ENCODE data around the gene SLC16A4. TPM values are rescaled to one million over a fixed set of nuclear protein-coding genes. Genes with fewer than 3 reads are reported as not detected.

Gene SLC16A4
- total and polyA plus RNA-seq, 2 experiments from 2014 or later: 0.94 to 1.6 TPM

DNA sequence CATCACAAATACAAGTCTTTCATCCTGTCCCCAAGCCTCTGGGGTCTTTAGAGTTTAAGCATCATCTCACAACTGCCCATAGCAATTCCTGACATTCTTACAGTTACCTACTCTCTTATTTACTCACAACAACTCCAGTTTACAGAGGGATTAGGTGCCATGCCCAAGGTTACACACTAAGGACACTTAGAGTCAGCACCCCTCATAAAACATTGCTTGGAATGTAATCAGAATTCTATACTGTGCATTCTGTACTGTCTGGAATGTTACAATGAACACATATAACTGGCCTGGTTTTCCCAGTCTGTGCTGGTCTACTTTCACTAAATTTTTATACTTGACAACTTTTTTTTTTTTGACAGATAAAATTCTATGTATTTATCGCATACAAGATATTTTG, 66.2 kb downstream of the SLC16A4 start:
- Histone ChIP-seq H3K27me3 (ENCODE audit: insufficient read depth) (no peaks in the 10 kb centered on the region), H3K4me1 (ENCODE audit: insufficient read depth) (no peaks in the 10 kb centered on the region), H2AFZ (no peak overlapping the region), H3K4me2 (no peak overlapping the region), H3F3A (replicated peaks; ENCODE audit: low read depth) (no peaks in the 10 kb centered on the region), H4K20me1 (replicated peaks; ENCODE audit: insufficient read depth) (no peaks in the 10 kb centered on the region), H3K27ac (ENCODE audit: low read depth) (no peak overlapping the region), H3K36me3 (ENCODE audit: insufficient read depth) (no peaks in the 10 kb centered on the region), H3K4me3 (no peak overlapping the region), H3K9me2 (ENCODE audit: insufficient read depth) (no peaks in the 10 kb centered on the region), H3K79me2 (replicated peaks; ENCODE audit: insufficient read depth) (no peaks in the 10 kb centered on the region)
- Mint-ChIP-seq H3K27me3 (ENCODE audit: insufficient read depth, low read depth, poor library complexity) (no peaks in the 10 kb centered on the region), H3K27ac (no peak overlapping the region), H3K9me3 (no peaks in the 10 kb centered on the region), H3K36me3 (ENCODE audit: low read depth) (no peaks in the 10 kb centered on the region), H3K4me3 (no peak overlapping the region), H3K4me1 (peaks cover 5% of the 10 kb centered on the region; the same call in 2 of the 3 replicates)
- TF ChIP-seq ZNF331 (CRISPR knock-in tag; IDR thresholded peaks at IDR 0.05; ENCODE audit: low read depth) (no peak), STAT1 (IDR thresholded peaks at IDR 0.05; ENCODE audit: unreplicated experiment) (no peak), JUNB (IDR thresholded peaks at IDR 0.05; ENCODE audit: unreplicated experiment) (no peak), EZH2phosphoT487 (IDR thresholded peaks at IDR 0.05; ENCODE audit: unreplicated experiment) (no peak), NANOG (IDR thresholded peaks at IDR 0.05; ENCODE audit: borderline replicate concordance) (no peak), POLR2AphosphoS5 (IDR thresholded peaks at IDR 0.05; ENCODE audit: low read depth) (no peak), ZNF114 (CRISPR knock-in tag; IDR thresholded peaks at IDR 0.05) (no peak), ETS1 (IDR thresholded peaks at IDR 0.05) (no peak), CREB1 (CRISPR knock-in tag; IDR thresholded peaks at IDR 0.05; ENCODE audit: low read depth) (no peak), EZH2 (IDR thresholded peaks at IDR 0.05; ENCODE audit: low read depth, unreplicated experiment) (no peak), CTCF (conservative IDR thresholded peaks at IDR 0.05; ENCODE audit: low read depth in 2 of 2) (no peak)
- TF ChIP-seq, protein P1, sequence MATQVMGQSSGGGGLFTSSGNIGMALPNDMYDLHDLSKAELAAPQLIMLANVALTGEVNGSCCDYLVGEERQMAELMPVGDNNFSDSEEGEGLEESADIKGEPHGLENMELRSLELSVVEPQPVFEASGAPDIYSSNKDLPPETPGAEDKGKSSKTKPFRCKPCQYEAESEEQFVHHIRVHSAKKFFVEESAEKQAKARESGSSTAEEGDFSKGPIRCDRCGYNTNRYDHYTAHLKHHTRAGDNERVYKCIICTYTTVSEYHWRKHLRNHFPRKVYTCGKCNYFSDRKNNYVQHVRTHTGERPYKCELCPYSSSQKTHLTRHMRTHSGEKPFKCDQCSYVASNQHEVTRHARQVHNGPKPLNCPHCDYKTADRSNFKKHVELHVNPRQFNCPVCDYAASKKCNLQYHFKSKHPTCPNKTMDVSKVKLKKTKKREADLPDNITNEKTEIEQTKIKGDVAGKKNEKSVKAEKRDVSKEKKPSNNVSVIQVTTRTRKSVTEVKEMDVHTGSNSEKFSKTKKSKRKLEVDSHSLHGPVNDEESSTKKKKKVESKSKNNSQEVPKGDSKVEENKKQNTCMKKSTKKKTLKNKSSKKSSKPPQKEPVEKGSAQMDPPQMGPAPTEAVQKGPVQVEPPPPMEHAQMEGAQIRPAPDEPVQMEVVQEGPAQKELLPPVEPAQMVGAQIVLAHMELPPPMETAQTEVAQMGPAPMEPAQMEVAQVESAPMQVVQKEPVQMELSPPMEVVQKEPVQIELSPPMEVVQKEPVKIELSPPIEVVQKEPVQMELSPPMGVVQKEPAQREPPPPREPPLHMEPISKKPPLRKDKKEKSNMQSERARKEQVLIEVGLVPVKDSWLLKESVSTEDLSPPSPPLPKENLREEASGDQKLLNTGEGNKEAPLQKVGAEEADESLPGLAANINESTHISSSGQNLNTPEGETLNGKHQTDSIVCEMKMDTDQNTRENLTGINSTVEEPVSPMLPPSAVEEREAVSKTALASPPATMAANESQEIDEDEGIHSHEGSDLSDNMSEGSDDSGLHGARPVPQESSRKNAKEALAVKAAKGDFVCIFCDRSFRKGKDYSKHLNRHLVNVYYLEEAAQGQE (IDR thresholded peaks at IDR 0.05; ENCODE audit: unreplicated experiment): no peak
- TF ChIP-seq, protein P2, sequence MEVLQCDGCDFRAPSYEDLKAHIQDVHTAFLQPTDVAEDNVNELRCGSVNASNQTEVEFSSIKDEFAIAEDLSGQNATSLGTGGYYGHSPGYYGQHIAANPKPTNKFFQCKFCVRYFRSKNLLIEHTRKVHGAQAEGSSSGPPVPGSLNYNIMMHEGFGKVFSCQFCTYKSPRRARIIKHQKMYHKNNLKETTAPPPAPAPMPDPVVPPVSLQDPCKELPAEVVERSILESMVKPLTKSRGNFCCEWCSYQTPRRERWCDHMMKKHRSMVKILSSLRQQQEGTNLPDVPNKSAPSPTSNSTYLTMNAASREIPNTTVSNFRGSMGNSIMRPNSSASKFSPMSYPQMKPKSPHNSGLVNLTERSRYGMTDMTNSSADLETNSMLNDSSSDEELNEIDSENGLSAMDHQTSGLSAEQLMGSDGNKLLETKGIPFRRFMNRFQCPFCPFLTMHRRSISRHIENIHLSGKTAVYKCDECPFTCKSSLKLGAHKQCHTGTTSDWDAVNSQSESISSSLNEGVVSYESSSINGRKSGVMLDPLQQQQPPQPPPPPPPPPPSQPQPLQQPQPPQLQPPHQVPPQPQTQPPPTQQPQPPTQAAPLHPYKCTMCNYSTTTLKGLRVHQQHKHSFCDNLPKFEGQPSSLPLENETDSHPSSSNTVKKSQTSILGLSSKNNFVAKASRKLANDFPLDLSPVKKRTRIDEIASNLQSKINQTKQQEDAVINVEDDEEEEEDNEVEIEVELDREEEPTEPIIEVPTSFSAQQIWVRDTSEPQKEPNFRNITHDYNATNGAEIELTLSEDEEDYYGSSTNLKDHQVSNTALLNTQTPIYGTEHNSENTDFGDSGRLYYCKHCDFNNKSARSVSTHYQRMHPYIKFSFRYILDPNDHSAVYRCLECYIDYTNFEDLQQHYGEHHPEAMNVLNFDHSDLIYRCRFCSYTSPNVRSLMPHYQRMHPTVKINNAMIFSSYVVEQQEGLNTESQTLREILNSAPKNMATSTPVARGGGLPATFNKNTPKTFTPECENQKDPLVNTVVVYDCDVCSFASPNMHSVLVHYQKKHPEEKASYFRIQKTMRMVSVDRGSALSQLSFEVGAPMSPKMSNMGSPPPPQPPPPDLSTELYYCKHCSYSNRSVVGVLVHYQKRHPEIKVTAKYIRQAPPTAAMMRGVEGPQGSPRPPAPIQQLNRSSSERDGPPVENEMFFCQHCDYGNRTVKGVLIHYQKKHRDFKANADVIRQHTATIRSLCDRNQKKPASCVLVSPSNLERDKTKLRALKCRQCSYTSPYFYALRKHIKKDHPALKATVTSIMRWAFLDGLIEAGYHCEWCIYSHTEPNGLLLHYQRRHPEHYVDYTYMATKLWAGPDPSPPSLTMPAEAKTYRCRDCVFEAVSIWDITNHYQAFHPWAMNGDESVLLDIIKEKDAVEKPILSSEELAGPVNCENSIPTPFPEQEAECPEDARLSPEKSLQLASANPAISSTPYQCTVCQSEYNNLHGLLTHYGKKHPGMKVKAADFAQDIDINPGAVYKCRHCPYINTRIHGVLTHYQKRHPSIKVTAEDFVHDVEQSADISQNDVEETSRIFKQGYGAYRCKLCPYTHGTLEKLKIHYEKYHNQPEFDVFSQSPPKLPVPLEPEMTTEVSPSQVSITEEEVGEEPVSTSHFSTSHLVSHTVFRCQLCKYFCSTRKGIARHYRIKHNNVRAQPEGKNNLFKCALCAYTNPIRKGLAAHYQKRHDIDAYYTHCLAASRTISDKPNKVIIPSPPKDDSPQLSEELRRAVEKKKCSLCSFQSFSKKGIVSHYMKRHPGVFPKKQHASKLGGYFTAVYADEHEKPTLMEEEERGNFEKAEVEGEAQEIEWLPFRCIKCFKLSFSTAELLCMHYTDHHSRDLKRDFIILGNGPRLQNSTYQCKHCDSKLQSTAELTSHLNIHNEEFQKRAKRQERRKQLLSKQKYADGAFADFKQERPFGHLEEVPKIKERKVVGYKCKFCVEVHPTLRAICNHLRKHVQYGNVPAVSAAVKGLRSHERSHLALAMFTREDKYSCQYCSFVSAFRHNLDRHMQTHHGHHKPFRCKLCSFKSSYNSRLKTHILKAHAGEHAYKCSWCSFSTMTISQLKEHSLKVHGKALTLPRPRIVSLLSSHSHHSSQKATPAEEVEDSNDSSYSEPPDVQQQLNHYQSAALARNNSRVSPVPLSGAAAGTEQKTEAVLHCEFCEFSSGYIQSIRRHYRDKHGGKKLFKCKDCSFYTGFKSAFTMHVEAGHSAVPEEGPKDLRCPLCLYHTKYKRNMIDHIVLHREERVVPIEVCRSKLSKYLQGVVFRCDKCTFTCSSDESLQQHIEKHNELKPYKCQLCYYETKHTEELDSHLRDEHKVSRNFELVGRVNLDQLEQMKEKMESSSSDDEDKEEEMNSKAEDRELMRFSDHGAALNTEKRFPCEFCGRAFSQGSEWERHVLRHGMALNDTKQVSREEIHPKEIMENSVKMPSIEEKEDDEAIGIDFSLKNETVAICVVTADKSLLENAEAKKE (CRISPR knock-in tag; IDR thresholded peaks at IDR 0.05): no peak
- no peak for ATAC-seq
- no peak for DNase-seq (ENCODE audit: low spot score)

Data from GM23338 (cell line).